ENCODE results near the gene SYNDIG1.

Gene SYNDIG1

DNA sequence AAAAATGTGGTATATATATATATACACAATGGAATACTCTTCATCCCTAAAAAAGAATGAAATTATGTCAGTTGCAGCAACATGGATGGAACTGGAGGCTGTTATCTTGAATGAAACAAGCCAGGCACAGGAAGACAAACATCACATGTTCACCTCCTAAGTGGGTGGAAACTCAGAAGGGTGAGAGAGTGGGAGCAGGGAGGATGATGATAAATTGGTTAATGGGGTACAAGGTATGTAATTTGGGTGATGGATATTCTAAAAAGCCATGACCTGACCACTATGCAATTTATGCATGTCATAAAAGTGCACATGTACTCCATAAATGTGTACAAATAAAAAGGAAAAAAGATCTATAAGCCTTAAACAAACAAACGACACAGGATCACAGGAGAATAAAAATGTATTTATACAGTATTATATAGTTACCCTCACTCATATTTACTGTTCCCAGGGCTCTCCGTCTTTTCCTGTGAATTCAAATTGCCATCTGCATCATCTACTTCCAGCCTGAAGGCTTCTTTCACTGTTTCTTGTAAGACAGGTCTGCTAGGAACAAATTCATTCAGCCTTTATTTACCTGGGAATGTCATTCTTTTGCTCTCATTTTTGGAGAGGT lies 89.8 kb downstream of the SYNDIG1 start:
- no peaks in the 10 kb centered on the region for H3K36me3 ChIP-seq (ENCODE audit: insufficient read depth, low read length)

DNA sequence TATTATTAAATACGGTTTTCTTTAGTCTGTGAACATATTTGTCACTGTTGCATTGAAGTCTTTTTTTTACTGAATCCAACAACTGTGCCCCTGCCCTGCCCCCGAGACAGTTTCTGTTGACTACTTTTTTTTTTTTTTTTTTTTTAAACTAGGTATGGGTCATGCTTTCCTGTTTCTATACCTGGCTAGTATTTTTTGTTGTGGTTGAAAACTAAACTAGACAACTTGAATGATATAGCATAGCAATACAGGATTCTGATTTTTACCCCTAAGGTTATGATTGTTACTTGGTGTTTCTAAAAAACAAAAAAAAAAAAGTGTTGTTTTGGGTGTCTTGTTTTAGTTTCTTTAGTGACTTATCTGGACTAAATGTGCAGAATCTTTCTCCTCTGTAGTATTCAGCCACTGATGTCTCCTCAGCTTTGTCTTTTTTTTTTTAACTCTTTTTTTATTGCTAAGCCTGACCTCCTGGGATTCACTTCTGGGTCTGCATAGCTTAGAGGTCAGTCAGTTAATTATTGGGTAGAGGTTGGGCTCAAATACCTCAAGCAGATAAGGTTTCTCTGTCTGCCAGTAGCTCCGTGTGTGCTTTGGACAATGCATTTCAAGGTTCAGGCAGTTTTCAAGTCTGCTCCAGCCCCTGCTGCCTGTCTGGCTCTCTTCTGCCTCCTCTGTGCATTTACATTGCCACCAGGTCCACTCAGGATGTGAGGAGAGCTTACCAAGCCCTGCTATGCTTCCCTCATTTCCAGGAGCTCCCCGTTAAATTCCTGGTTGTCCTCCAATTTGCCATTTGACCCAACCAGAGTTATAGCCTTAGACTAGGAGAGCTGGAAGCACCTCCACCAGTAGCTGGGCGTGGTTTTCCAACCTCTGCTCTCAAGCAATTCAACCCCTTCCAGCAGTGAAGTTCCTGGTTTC lies 91.4 kb downstream of the SYNDIG1 start:
- no peak overlapping the region for H3K4me3 ChIP-seq (ENCODE audit: low read depth in 1 of 2, low read length in 2 of 2)
- H3K27ac ChIP-seq (ENCODE audit: low read depth, low read length): no peak overlapping the region
- no peaks in the 10 kb centered on the region for H3K36me3 ChIP-seq (ENCODE audit: insufficient read depth, low read length)

More for the DNA sequence above, 89.8 kb downstream of the SYNDIG1 start:
- H3K9ac ChIP-seq (ENCODE audit: low read length): no peak overlapping the region
- H3K4me3 ChIP-seq (ENCODE audit: low read depth in 1 of 2, low read length in 2 of 2): no peak overlapping the region
- no peaks in the 10 kb centered on the region for H3K9me3 ChIP-seq (ENCODE audit: low read length)
- H3K27ac ChIP-seq (ENCODE audit: low read depth, low read length): no peak overlapping the region
- no peaks in the 10 kb centered on the region for H3K27me3 ChIP-seq (ENCODE audit: control insufficient read depth in 1 of 2, insufficient read depth in 2 of 2, low read length in 2 of 2)
- H3K4me1 ChIP-seq (ENCODE audit: insufficient read depth, low read length): no peaks in the 10 kb centered on the region

DNA sequence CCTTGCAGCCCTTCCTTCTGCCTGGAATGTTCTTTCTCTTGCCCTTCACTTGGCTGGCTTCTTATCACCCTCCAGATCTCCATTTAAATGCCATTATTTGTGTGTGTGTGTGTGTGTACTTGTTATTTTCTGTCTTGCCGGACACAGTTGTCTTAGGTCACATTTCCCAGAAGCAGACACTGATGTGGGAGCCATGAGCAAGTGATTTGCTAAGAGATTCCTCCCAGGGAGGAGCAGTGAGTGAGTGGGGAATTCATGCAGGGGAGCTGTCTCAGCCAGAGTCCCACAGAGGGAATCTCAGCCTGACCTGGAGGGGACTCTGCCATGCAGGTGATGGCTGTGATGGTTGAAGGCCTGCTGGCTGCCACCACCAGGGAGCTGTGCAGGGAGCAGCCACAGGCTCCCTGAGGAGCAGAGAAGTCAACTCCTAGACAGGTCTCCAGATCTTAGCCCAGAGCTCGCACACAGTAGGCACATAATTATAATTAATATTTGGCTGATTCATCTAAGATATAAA lies 96.5 kb downstream of the SYNDIG1 start:
- H3K36me3 ChIP-seq (ENCODE audit: insufficient read depth, low read length): no peaks in the 10 kb centered on the region
- no peaks in the 10 kb centered on the region for H3K27me3 ChIP-seq (ENCODE audit: control insufficient read depth in 1 of 2, insufficient read depth in 2 of 2, low read length in 2 of 2)
- no peaks in the 10 kb centered on the region for H3K4me1 ChIP-seq (ENCODE audit: insufficient read depth, low read length)
- H3K9ac ChIP-seq (ENCODE audit: low read length): no peak overlapping the region
- no peak overlapping the region for H3K27ac ChIP-seq (ENCODE audit: low read depth, low read length)
- H3K9me3 ChIP-seq (ENCODE audit: low read length): no peaks in the 10 kb centered on the region
- no peak overlapping the region for H3K4me3 ChIP-seq (ENCODE audit: low read depth in 1 of 2, low read length in 2 of 2)

More for the DNA sequence above, 91.4 kb downstream of the SYNDIG1 start:
- Histone ChIP-seq H3K4me1 (ENCODE audit: insufficient read depth, low read length) (no peaks in the 10 kb centered on the region), H3K27me3 (ENCODE audit: control insufficient read depth in 1 of 2, insufficient read depth in 2 of 2, low read length in 2 of 2) (no peaks in the 10 kb centered on the region), H3K9ac (ENCODE audit: low read length) (no peak overlapping the region), H3K9me3 (ENCODE audit: low read length) (no peaks in the 10 kb centered on the region)

DNA sequence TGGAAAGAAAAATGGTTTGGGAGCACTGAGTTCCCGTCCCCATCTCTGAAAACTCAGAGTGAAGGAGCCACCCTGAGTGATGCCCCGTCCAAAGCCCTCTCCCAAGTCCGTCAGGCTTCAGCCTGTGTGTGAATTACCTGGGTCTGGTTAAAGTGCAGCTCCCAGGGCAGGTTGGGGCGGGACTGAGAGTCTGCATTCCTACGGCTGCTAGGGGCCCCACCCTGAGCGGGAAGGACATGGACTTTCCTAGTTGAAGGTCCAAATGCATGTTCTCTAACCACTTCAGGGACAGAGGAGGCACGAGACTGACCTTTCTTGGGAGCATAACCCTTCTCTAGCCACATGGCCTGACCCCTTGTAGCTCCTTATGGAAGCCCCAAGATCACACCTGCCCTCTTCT lies 97.2 kb downstream of the SYNDIG1 start:
- H3K4me3 ChIP-seq (ENCODE audit: low read depth in 1 of 2, low read length in 2 of 2): no peak overlapping the region
- no peak overlapping the region for H3K27ac ChIP-seq (ENCODE audit: low read depth, low read length)
- no peaks in the 10 kb centered on the region for H3K27me3 ChIP-seq (ENCODE audit: control insufficient read depth in 1 of 2, insufficient read depth in 2 of 2, low read length in 2 of 2)
- no peaks in the 10 kb centered on the region for H3K4me1 ChIP-seq (ENCODE audit: insufficient read depth, low read length)
- no peaks in the 10 kb centered on the region for H3K36me3 ChIP-seq (ENCODE audit: insufficient read depth, low read length)
- no peak overlapping the region for H3K9ac ChIP-seq (ENCODE audit: low read length)
- no peaks in the 10 kb centered on the region for H3K9me3 ChIP-seq (ENCODE audit: low read length)

DNA sequence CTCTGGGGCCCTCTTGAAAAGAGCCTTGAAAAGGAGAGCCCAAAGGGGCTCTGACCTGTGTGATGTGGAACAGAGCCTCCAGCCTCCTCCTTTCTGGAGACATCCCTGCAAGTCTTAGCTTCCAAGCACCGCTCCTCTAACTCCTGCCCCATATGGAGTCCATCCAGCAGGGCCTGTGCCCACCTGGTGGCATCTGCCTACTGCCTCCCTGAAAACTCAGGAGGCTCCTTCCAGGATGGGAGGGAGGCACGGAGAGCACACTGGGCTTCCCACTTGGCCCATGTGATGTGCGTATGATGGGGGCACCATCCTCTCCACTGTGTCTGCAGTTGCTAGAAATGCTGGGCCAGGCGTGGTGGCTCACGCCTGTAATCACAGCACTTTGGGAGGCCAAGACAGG lies 98.1 kb downstream of the SYNDIG1 start:
- no peak overlapping the region for H3K27ac ChIP-seq (ENCODE audit: low read depth, low read length)
- no peak overlapping the region for H3K4me3 ChIP-seq (ENCODE audit: low read depth in 1 of 2, low read length in 2 of 2)
- H3K4me1 ChIP-seq (ENCODE audit: insufficient read depth, low read length): no peaks in the 10 kb centered on the region
- no peaks in the 10 kb centered on the region for H3K9me3 ChIP-seq (ENCODE audit: low read length)
- H3K36me3 ChIP-seq (ENCODE audit: insufficient read depth, low read length): no peaks in the 10 kb centered on the region
- H3K9ac ChIP-seq (ENCODE audit: low read length): no peak overlapping the region
- no peaks in the 10 kb centered on the region for H3K27me3 ChIP-seq (ENCODE audit: control insufficient read depth in 1 of 2, insufficient read depth in 2 of 2, low read length in 2 of 2)

DNA sequence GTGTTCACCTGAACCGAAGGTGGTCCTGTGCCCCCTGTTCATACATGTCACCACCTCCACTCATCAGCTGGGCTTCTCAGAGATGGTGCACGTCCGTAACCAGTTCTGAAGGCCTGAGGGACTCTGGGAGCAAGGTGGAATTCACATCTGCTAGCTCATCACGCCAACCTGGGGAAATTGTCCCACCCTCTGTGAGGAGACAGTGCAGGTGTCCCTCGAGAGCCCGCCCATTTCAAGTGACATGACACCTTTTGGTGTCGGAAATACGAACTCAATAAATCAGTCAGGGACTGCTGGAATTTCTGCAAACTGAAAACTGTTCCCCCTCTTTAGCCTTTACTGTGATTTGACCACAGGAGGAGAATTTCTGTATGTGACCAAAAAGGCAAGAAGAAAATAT lies 99.4 kb downstream of the SYNDIG1 start:
- H3K9ac ChIP-seq (ENCODE audit: low read length): no peak overlapping the region
- H3K4me3 ChIP-seq (ENCODE audit: low read depth in 1 of 2, low read length in 2 of 2): no peak overlapping the region
- no peaks in the 10 kb centered on the region for H3K27me3 ChIP-seq (ENCODE audit: control insufficient read depth in 1 of 2, insufficient read depth in 2 of 2, low read length in 2 of 2)
- H3K27ac ChIP-seq (ENCODE audit: low read depth, low read length): no peak overlapping the region
- no peaks in the 10 kb centered on the region for H3K4me1 ChIP-seq (ENCODE audit: insufficient read depth, low read length)
- H3K9me3 ChIP-seq (ENCODE audit: low read length): no peaks in the 10 kb centered on the region
- no peaks in the 10 kb centered on the region for H3K36me3 ChIP-seq (ENCODE audit: insufficient read depth, low read length)

DNA sequence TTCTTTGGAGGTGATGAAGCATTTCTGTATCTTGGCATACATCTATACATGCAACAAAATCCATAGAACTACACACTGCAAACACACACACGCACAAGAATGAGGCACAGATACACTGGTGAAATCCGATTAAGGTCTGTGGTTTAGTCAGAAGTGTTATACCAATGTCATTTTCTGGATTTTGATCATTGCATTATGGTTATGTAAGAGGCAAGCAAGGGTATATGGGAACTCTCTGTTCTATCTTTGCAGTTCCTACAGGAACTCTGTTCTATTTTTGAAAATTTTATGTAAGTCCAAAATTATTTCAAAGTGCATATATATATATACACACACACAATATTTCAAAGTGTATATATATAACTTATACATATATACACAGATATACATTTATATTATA lies 101.7 kb downstream of the SYNDIG1 start:
- no peak overlapping the region for H3K27ac ChIP-seq (ENCODE audit: low read depth, low read length)
- H3K4me3 ChIP-seq (ENCODE audit: low read depth in 1 of 2, low read length in 2 of 2): no peak overlapping the region
- no peaks in the 10 kb centered on the region for H3K4me1 ChIP-seq (ENCODE audit: insufficient read depth, low read length)

DNA sequence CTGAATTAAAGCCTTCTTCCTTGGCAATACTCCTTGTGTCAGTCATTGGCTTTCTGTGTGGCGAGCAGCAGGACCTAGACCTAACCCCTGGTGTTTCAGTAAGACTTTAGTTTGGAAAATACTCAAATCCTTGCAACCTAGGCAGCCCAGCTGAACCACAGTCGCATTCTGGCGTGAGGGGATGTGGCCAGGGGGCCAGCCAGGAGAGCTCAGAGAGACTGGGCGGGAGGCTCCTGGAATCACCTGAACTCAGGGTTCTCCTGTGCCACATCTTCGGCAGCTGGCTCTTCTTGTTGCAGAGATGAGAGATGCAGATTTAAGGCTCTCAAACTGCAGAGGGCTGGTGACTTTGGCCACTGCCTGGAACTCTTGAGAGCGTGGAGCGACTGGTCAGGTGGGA lies 102.7 kb downstream of the SYNDIG1 start:
- Histone ChIP-seq H3K27me3 (ENCODE audit: control insufficient read depth in 1 of 2, insufficient read depth in 2 of 2, low read length in 2 of 2) (no peaks in the 10 kb centered on the region), H3K4me3 (ENCODE audit: low read depth in 1 of 2, low read length in 2 of 2) (no peak overlapping the region), H3K9me3 (ENCODE audit: low read length) (no peaks in the 10 kb centered on the region), H3K9ac (ENCODE audit: low read length) (no peak overlapping the region), H3K36me3 (ENCODE audit: insufficient read depth, low read length) (no peaks in the 10 kb centered on the region), H3K4me1 (ENCODE audit: insufficient read depth, low read length) (no peaks in the 10 kb centered on the region), H3K27ac (ENCODE audit: low read depth, low read length) (no peak overlapping the region)

More for the DNA sequence above, 101.7 kb downstream of the SYNDIG1 start:
- Histone ChIP-seq H3K9me3 (ENCODE audit: low read length) (no peaks in the 10 kb centered on the region), H3K27me3 (ENCODE audit: control insufficient read depth in 1 of 2, insufficient read depth in 2 of 2, low read length in 2 of 2) (no peaks in the 10 kb centered on the region), H3K36me3 (ENCODE audit: insufficient read depth, low read length) (no peaks in the 10 kb centered on the region), H3K9ac (ENCODE audit: low read length) (no peak overlapping the region)

DNA sequence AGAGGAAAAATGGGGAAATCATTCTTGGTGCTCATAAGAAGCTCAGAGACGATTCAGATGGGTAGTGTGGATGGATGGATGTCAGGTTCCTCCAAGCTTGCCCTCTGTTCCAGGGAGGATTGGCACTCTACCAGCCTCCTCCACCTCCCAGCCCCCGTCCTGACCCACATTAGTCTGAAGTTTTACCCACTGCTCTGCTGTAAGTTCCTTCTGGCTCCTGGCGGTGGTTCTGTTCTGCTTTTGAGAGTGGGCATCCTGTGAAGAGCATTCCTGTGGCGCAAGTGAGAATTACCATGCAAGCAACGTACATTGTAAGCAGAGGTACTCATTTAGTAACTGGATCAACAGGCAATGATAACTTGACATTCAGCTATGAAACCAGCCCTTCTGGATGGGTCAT lies 103.4 kb downstream of the SYNDIG1 start:
- Histone ChIP-seq H3K4me1 (ENCODE audit: insufficient read depth, low read length) (no peaks in the 10 kb centered on the region), H3K9ac (ENCODE audit: low read length) (no peak overlapping the region), H3K27ac (ENCODE audit: low read depth, low read length) (no peak overlapping the region), H3K4me3 (ENCODE audit: low read depth in 1 of 2, low read length in 2 of 2) (no peak overlapping the region), H3K27me3 (ENCODE audit: control insufficient read depth in 1 of 2, insufficient read depth in 2 of 2, low read length in 2 of 2) (no peaks in the 10 kb centered on the region), H3K9me3 (ENCODE audit: low read length) (no peaks in the 10 kb centered on the region), H3K36me3 (ENCODE audit: insufficient read depth, low read length) (no peaks in the 10 kb centered on the region)

DNA sequence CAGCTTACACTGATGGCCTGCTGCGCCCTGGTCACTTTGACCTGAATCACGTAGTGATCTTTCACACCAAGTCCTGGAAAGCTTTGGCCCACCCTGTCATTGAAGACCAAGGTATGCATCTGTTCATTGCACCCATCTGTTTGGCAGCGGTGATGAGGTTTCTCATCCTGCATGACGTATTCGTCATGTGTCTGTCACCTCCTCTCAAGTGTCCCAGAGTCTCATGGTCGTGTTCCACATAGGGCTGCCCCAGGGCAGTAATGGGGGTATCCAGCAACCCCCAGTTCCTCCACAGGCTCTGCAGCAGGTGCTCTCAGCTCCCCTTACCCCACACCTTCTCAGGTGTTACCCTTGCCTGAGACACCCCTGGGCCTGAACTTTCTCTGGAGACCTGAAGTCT lies 104.1 kb downstream of the SYNDIG1 start:
- Histone ChIP-seq H3K4me1 (ENCODE audit: insufficient read depth, low read length) (no peaks in the 10 kb centered on the region), H3K27ac (ENCODE audit: low read depth, low read length) (no peak overlapping the region)

DNA sequence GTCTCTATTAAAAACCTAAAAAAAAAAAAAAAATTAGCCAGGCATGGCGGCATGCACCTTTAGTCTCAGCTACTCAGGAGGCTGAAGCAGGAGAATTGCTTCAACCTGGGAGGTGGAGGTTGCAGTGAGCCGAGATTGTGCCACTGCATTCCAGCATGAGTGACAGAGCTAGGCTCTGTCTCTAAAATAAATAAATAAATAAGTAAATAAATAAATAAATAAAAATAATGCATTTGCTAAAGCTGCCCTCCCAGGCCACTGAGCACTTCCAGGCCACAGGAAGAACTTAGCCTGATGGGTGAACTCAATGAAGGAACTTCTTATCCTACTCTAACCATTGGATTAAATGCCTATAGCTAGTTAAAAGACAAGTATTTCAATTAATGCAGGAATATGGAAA lies 104.9 kb downstream of the SYNDIG1 start:
- Histone ChIP-seq H3K4me1 (ENCODE audit: insufficient read depth, low read length) (no peaks in the 10 kb centered on the region), H3K9ac (ENCODE audit: low read length) (no peak overlapping the region), H3K4me3 (ENCODE audit: low read depth in 1 of 2, low read length in 2 of 2) (no peak overlapping the region), H3K36me3 (ENCODE audit: insufficient read depth, low read length) (no peaks in the 10 kb centered on the region), H3K9me3 (ENCODE audit: low read length) (no peaks in the 10 kb centered on the region), H3K27ac (ENCODE audit: low read depth, low read length) (no peak overlapping the region), H3K27me3 (ENCODE audit: control insufficient read depth in 1 of 2, insufficient read depth in 2 of 2, low read length in 2 of 2) (no peaks in the 10 kb centered on the region)

More for the DNA sequence above, 104.1 kb downstream of the SYNDIG1 start:
- Histone ChIP-seq H3K4me3 (ENCODE audit: low read depth in 1 of 2, low read length in 2 of 2) (no peak overlapping the region), H3K9ac (ENCODE audit: low read length) (no peak overlapping the region), H3K36me3 (ENCODE audit: insufficient read depth, low read length) (no peaks in the 10 kb centered on the region), H3K9me3 (ENCODE audit: low read length) (no peaks in the 10 kb centered on the region), H3K27me3 (ENCODE audit: control insufficient read depth in 1 of 2, insufficient read depth in 2 of 2, low read length in 2 of 2) (no peaks in the 10 kb centered on the region)
